HG02571 (cell line): ENCODE data around the gene ACSL5.
A peak's percentile ranks its signal among the peaks of the same experiment; 100 is the strongest.
"Not testable (repeated sequence)": the region's sequence is repeated elsewhere in the genome, so short reads cannot be mapped to it uniquely, and the experiment has no call there.

ENCODE experiments used
- ATAC-seq: cut with Tn5 transposase; IDR thresholded peaks from one replicate; pipeline ENCODE4 v1.9.1; 2021; ENCODE audit warnings: mild to moderate bottlenecking, moderate library complexity; ENCODE audit not compliant: unreplicated experiment

The ACSL5 gene

GRCh38 chr10:112349521-112350085 lies 24.3 kb upstream of the ACSL5 start:
- no peak for ATAC-seq

- ATAC-seq, result no peak
These were observed 22.8 kb upstream of the ACSL5 start for GRCh38 chr10:112351146-112351545.

GRCh38 chr10:112352044-112352443 lies 21.9 kb upstream of the ACSL5 start:
- ATAC-seq, result no peak

GRCh38 chr10:112353046-112353445 lies 20.9 kb upstream of the ACSL5 start:
- ATAC-seq, result no peak

GRCh38 chr10:112356686-112357085 lies 17.2 kb upstream of the ACSL5 start:
- no peak for ATAC-seq

GRCh38 chr10:112359606-112360307 lies 14.2 kb upstream of the ACSL5 start:
- ATAC-seq, result no peak

GRCh38 chr10:112360308-112361270 lies 13.3 kb upstream of the ACSL5 start:
- no peak for ATAC-seq

- ATAC-seq, result no peak
These were observed 11.8 kb upstream of the ACSL5 start for GRCh38 chr10:112361951-112362751.

- no peak for ATAC-seq
These were observed 11.1 kb upstream of the ACSL5 start for GRCh38 chr10:112362833-112363232.

GRCh38 chr10:112363696-112364688 lies 9.9 kb upstream of the ACSL5 start:
- ATAC-seq, result no peak

- ATAC-seq, result no peak
These were observed 8.9 kb upstream of the ACSL5 start for GRCh38 chr10:112365014-112365432.

- no peak for ATAC-seq
These were observed 8.5 kb upstream of the ACSL5 start for GRCh38 chr10:112365451-112365850.

- no peak for ATAC-seq
These were observed 6.9 kb upstream of the ACSL5 start for GRCh38 chr10:112366992-112367391.

GRCh38 chr10:112367516-112367915 lies 6.4 kb upstream of the ACSL5 start:
- ATAC-seq, result no peak

- peak; percentile 81 for ATAC-seq
These were observed 4.2 kb upstream of the ACSL5 start for GRCh38 chr10:112369495-112370423.

- ATAC-seq, result no peak
These were observed 3.5 kb upstream of the ACSL5 start for GRCh38 chr10:112370424-112370819.

- ATAC-seq, result not testable (repeated sequence)
These were observed 2.6 kb upstream of the ACSL5 start for GRCh38 chr10:112371326-112371725.

- not testable (repeated sequence) for ATAC-seq
These were observed 1.6 kb upstream of the ACSL5 start for GRCh38 chr10:112372182-112372810.
